Esophagus squamous epithelium (tissue), 5 donors: Measurements from ENCODE around the gene MMP25. TPM values are rescaled to one million over a fixed set of nuclear protein-coding genes. Genes with fewer than 3 reads are reported as not detected.

Experiments
- DNase-seq: peaks from one replicate; lab custom pipeline; 2025; lab: John Stamatoyannopoulos, UW
- H3K27ac ChIP-seq, 4 donors: fragments of 200-600 bp; sonication (generic); one replicate each; pipeline ENCODE4 v1.5.1; 2016 to 2019; ENCODE audit warnings: mild to moderate bottlenecking in 1 of 4
- H3K27me3 ChIP-seq, 4 donors: fragments of 200-600 bp; sonication (generic); 1 replicate in 3 of 4; 2 replicates in 1 of 4; pipeline versions ENCODE4 v1.5.1 to v1.6.0; 2017 to 2021; ENCODE audit warnings: antibody characterized with exemption in 1 of 4
- H3K36me3 ChIP-seq, 3 donors: fragments of 200-600 bp; sonication (generic); one replicate each; pipeline ENCODE4 v1.5.1; 2016 to 2019
- H3K4me1 ChIP-seq, 3 donors: fragments of 200-600 bp; sonication (generic); one replicate each; pipeline ENCODE4 v1.5.1; 2017 to 2019
- H3K4me3 ChIP-seq, 4 donors: fragments of 200-600 bp; sonication (generic); 1 replicate in 3 of 4; 2 replicates in 1 of 4; pipeline ENCODE4 v1.5.1; 2016 to 2019; ENCODE audit warnings: mild to moderate bottlenecking in 2 of 4, moderate library complexity in 1 of 4
- H3K9me3 ChIP-seq, 3 donors: fragments of 200-600 bp; sonication (generic); one replicate each; pipeline ENCODE4 v1.5.1; 2016 to 2019
- POLR2A ChIP-seq, 4 donors: fragments of 450-650 bp; IDR thresholded peaks; one replicate each; pipeline ENCODE4 v1.6.1; 2017; ENCODE audit warnings: antibody characterized with exemption in 4 of 4, mild to moderate bottlenecking in 4 of 4, moderate library complexity in 3 of 4
- WGBS, 2 donors: methylation state at CpG; one replicate each; pipeline ENCODE4 v1.1.5; 2018; 5-methylcytosine and 5-hydroxymethylcytosine counted together
- intact Hi-C: fragments of 100-400 bp; cut with DNase I; formaldehyde crosslinking; loops from one replicate; pipeline ENCODE4 v1.15.0; 2022
- total RNA-seq, 4 donors: library from RNA; depleted of rRNA; stranded (reverse); fragments of >200 nt; gene quantifications; one replicate each; pipeline ENCODE4 v1.1.0, GENCODE V29; 2016
- TF ChIP-seq, protein P1 (sequence below), 6 experiments: fragments of 450-650 bp in 4 of 6; fragments of 200-600 bp in 2 of 6; sonication (generic) in 2 of 6; IDR thresholded peaks; one replicate each; pipeline ENCODE4 v1.5.1; 2016 to 2019; ENCODE audit warnings: antibody characterized with exemption in 6 of 6, mild to moderate bottlenecking in 4 of 6, moderate library complexity in 4 of 6
- donor health status: DM: yes; HTN: yes; CAD: no.

The MMP25 gene
- total RNA-seq, 4 donors from 2014 or later, result 0.19 to 1.4 (median 0.61) TPM

DNA sequence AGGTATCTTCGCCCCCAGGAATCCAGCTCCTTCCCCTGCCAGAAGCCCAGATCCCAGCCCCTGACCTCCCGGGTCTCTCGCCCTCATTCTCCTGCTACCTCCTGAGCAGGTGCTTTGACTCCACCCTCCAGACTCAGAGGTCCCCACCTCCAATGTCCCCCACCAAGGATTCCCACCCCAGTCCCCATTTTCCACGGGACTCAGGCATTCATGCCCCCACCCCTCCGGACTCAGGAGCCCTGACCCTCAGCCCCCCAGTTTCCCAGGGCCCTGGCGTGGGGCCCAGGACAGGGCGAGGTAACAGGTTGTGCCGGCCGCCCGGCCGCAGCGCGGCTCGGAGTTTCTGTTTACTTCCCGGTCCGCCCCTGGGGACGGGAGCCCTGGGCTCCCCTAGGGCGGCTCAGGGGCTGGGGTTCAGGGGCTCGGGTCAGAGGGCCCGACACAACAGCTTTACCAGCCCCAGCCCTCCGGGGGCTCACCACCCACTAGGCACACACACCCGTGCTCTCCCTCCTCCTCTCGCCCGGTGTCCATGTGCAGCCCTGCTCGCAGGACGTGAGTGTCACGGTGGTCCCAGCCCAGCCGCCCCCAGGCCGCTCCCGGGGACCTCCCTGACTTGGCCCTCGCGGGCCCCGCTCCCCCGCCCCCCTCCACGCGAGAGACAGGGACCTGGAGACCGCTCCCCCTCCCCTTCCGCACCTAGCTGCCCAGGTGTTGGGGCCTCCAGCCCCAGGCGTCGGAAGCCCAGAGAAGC lies 10.2 kb upstream of the MMP25 start:
- TF ChIP-seq POLR2A (IDR thresholded peaks at IDR 0.05), result no peak
- TF ChIP-seq, protein P1, sequence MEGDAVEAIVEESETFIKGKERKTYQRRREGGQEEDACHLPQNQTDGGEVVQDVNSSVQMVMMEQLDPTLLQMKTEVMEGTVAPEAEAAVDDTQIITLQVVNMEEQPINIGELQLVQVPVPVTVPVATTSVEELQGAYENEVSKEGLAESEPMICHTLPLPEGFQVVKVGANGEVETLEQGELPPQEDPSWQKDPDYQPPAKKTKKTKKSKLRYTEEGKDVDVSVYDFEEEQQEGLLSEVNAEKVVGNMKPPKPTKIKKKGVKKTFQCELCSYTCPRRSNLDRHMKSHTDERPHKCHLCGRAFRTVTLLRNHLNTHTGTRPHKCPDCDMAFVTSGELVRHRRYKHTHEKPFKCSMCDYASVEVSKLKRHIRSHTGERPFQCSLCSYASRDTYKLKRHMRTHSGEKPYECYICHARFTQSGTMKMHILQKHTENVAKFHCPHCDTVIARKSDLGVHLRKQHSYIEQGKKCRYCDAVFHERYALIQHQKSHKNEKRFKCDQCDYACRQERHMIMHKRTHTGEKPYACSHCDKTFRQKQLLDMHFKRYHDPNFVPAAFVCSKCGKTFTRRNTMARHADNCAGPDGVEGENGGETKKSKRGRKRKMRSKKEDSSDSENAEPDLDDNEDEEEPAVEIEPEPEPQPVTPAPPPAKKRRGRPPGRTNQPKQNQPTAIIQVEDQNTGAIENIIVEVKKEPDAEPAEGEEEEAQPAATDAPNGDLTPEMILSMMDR (IDR thresholded peaks at IDR 0.05), result no peak
- Histone ChIP-seq H3K9me3 (no peaks in the 10 kb centered on the region), H3K27me3 (peaks cover 0 to 100% (median 14%) of the 10 kb centered on the region in 4 donors), H3K27ac (peak overlapping the region; percentile 61 to 95 (median 92)), H3K4me3 (peak overlapping the region; percentile 57 to 75 (median 70)), H3K36me3 (peaks cover 0 to 12% (median 0%) of the 10 kb centered on the region in 3 donors), H3K4me1 (peaks cover 4 to 70% (median 6%) of the 10 kb centered on the region in 3 donors)
- intact Hi-C loops, result no loop called here
- no peak for DNase-seq
- WGBS, 2 donors, result 13% methylated on average over 4 of the region's 40 CpGs; no CpG with 5 or more reads in 1 of the 2 donors

DNA sequence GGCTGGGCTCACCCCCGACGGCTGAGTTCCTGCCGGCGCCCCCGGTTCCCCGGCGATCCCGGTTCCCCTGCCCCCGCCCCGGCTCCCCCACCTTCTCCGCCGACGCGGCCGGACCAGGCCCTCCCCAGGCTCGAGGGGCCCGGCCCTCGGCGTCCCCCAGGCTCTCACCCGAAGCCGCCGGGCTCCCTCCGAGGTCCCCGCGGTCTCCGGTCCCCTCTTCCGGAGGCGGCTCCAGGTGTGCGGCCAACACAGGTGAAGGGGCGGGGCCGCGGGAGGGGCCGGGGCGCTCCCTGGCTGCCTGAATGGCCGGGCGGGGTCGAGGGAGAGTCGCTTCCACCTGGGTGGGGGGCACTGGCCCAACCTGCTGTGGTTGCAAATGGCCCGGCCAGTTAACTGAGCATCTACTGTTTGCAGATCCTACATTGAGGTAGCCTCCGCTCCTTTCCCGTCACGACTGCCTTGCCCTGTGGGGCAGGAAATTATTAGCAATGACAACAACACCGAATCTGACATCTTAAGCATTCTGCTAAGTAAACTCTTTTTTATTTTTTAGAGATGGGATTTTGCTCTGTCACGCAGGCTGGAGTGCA lies 9.5 kb upstream of the MMP25 start, which contains the start of gene BICDL2:
BICDL2 (minus strand) TSS at position 219 of the 590 bp plus-strand sequence. CDS start 1,448 bp downstream, outside the sequence.
- H3K27me3 ChIP-seq, result peaks cover 0 to 100% (median 14%) of the 10 kb centered on the region in 4 donors
- peaks cover 0 to 63% (median 6%) of the 10 kb centered on the region in 3 donors for H3K4me1 ChIP-seq
- DNase-seq, result no peak
- TF ChIP-seq, protein P1 (IDR thresholded peaks at IDR 0.05), result no peak
- peak in 1 of 4 donors; percentile 27 for TF ChIP-seq POLR2A (IDR thresholded peaks at IDR 0.05)
- intact Hi-C loops, result no loop called here
- H3K36me3 ChIP-seq, result peaks cover 0 to 12% (median 0%) of the 10 kb centered on the region in 3 donors
- 24 to 28% methylated on average over 5 of the region's 44 CpGs for WGBS, 2 donors
- H3K9me3 ChIP-seq, result no peaks in the 10 kb centered on the region
- H3K4me3 ChIP-seq, result peak within 1 kb of the TSS; percentile 57 to 75 (median 70)
- H3K27ac ChIP-seq, result peak within 1 kb of the TSS; percentile 61 to 95 (median 92)

DNA sequence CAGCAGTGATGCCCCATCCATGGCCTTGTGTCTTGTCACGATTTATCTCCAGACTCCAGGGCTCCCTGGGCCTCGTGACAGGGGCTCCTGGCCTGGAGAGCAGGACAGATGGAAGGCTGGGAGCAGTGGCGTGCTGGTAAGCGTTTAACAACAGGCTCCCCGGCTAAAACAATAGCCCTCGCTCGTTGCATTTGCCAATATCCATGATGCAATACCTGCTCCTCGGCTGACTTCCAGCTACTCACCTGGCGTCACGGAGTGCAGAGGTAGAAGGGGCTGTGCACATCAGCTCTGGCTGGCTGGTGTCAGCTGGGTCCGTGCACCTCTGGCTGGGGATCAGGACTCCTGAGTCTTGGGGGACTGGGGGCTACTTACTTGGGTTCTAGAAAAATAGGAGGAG lies 8.1 kb upstream of the MMP25 start:
- peaks cover 0 to 100% (median 14%) of the 10 kb centered on the region in 4 donors for H3K27me3 ChIP-seq
- intact Hi-C loops, result no loop called here
- H3K9me3 ChIP-seq, result no peaks in the 10 kb centered on the region
- H3K4me1 ChIP-seq, result peaks cover 0 to 49% (median 6%) of the 10 kb centered on the region in 3 donors
- TF ChIP-seq, protein P1 (IDR thresholded peaks at IDR 0.05), result no peak
- TF ChIP-seq POLR2A (IDR thresholded peaks at IDR 0.05), result no peak
- H3K27ac ChIP-seq, result peak overlapping the region in 2 of 4 donors; percentile 46 to 63
- no peak overlapping the region for H3K4me3 ChIP-seq
- DNase-seq, result no peak
- WGBS, 2 donors, result 16 to 38% methylated on average over 1 to 9 of the region's 11 CpGs
- H3K36me3 ChIP-seq, result peaks cover 0 to 8% (median 0%) of the 10 kb centered on the region in 3 donors

DNA sequence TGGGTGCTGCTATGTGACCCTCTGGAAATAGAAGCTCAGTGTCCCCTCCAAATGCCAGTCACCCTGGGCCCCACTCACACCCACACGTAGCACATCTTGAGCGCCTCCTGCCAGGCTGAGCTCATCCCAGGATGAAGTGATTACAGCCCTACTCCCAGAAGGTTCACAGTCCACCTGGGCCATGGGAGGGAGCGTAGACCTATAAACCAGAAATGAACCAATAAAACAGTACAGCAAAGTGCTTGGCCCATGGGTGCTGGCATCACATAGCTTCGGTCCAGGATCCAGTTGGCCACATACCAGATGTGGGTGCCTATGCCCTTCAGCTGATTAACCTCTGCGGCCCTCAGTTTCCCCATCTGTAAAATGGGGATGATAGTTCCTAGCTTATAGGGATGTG lies 7.5 kb upstream of the MMP25 start:
- 88% methylated on average over 5 of the region's 5 CpGs; no CpG with 5 or more reads in 1 of the 2 donors for WGBS, 2 donors
- H3K4me1 ChIP-seq, result peaks cover 0 to 47% (median 6%) of the 10 kb centered on the region in 3 donors
- peaks cover 0 to 2% (median 0%) of the 10 kb centered on the region in 3 donors for H3K36me3 ChIP-seq
- no peak overlapping the region for H3K4me3 ChIP-seq
- TF ChIP-seq POLR2A (IDR thresholded peaks at IDR 0.05), result no peak
- TF ChIP-seq, protein P1 (IDR thresholded peaks at IDR 0.05), result no peak
- no peak overlapping the region for H3K27ac ChIP-seq
- intact Hi-C loops, result no loop called here
- no peaks in the 10 kb centered on the region for H3K9me3 ChIP-seq
- peaks cover 0 to 100% (median 15%) of the 10 kb centered on the region in 4 donors for H3K27me3 ChIP-seq
- DNase-seq, result no peak
